H9 (cell line): ENCODE data around the gene SLC7A1. TPM values are rescaled to one million over a fixed set of nuclear protein-coding genes. Genes with fewer than 3 reads are reported as not detected.
A peak's percentile ranks its signal among the peaks of the same experiment; 100 is the strongest.

Source experiments
- DNase-seq: peaks from one replicate; pipeline ENCODE4 v3.0.0-alpha.2; 2017
- H2AFZ ChIP-seq: one replicate; pipeline ENCODE4 v1.6.1; 2013; ENCODE audit warnings: mild to moderate bottlenecking, low read length, control low read depth, moderate library complexity
- H2AK5ac ChIP-seq: 2 replicates; pipeline ENCODE4 v1.6.1; 2013; ENCODE audit warnings: low read length, control low read depth, mixed read lengths; ENCODE audit not compliant: insufficient read length
- H2BK120ac ChIP-seq: one replicate; pipeline ENCODE4 v1.6.1; 2013; ENCODE audit warnings: low read depth, mild to moderate bottlenecking, low read length, control low read depth, inconsistent platforms; ENCODE audit not compliant: poor library complexity, severe bottlenecking
- H2BK12ac ChIP-seq: 2 replicates; pipeline ENCODE4 v1.6.1; 2013; ENCODE audit warnings: low read length, control low read depth, mixed read lengths, low read depth; ENCODE audit not compliant: insufficient read length
- H2BK15ac ChIP-seq: 2 replicates; pipeline ENCODE4 v1.6.1; 2013; ENCODE audit warnings: low read depth, low read length, control low read depth
- H2BK20ac ChIP-seq: one replicate; pipeline ENCODE4 v1.6.1; 2013; ENCODE audit warnings: low read depth, mild to moderate bottlenecking, low read length, control low read depth, inconsistent platforms; ENCODE audit not compliant: poor library complexity, severe bottlenecking
- H2BK5ac ChIP-seq: 2 replicates; pipeline ENCODE4 v1.6.1; 2013; ENCODE audit warnings: low read length, control low read depth, mixed read lengths; ENCODE audit not compliant: insufficient read length
- H3K14ac ChIP-seq: 2 replicates; pipeline ENCODE4 v1.6.1; 2013; ENCODE audit warnings: low read length, control low read depth; ENCODE audit not compliant: insufficient read depth
- H3K18ac ChIP-seq: 2 replicates; pipeline ENCODE4 v1.6.1; 2013; ENCODE audit warnings: low read depth, mild to moderate bottlenecking, mixed read lengths, low read length, control low read depth; ENCODE audit not compliant: insufficient read length
- H3K23ac ChIP-seq: 2 replicates; pipeline ENCODE4 v1.6.1; 2013; ENCODE audit warnings: low read length, control low read depth, mixed read lengths, low read depth; ENCODE audit not compliant: insufficient read length
- H3K23me2 ChIP-seq: 2 replicates; pipeline ENCODE4 v1.6.1; 2013; ENCODE audit warnings: low read depth, mild to moderate bottlenecking, mixed read lengths, low read length, control low read depth; ENCODE audit not compliant: insufficient read length, poor library complexity, severe bottlenecking
- H3K27ac ChIP-seq: 2 replicates; pipeline ENCODE4 v1.5.1; 2013; ENCODE audit warnings: low read length, control low read depth, mixed read lengths, low read depth; ENCODE audit not compliant: insufficient read length
- H3K27me3 ChIP-seq: 2 replicates; pipeline ENCODE4 v1.6.1; 2013; ENCODE audit warnings: low read length, control low read depth, inconsistent platforms; ENCODE audit not compliant: insufficient read depth
- H3K4ac ChIP-seq: 2 replicates; pipeline ENCODE4 v1.6.1; 2013; ENCODE audit warnings: low read depth, mild to moderate bottlenecking, control low read depth, inconsistent platforms, low read length, moderate library complexity
- H3K4me1 ChIP-seq: 2 replicates; pipeline ENCODE4 v1.6.1; 2013; ENCODE audit warnings: low read length, control low read depth, inconsistent platforms; ENCODE audit not compliant: insufficient read depth
- H3K4me2 ChIP-seq: 2 replicates; pipeline ENCODE4 v1.6.1; 2013; ENCODE audit warnings: low read length, control low read depth, mixed read lengths; ENCODE audit not compliant: insufficient read length, insufficient read depth
- H3K56ac ChIP-seq: 2 replicates; pipeline ENCODE4 v1.6.1; 2013; ENCODE audit warnings: low read depth, mild to moderate bottlenecking, mixed read lengths, low read length, control low read depth; ENCODE audit not compliant: insufficient read length
- H3K79me1 ChIP-seq: 2 replicates; pipeline ENCODE4 v1.6.1; 2013; ENCODE audit warnings: low read depth, mild to moderate bottlenecking, moderate library complexity, low read length, control low read depth, inconsistent platforms; ENCODE audit not compliant: insufficient read depth, poor library complexity, severe bottlenecking
- H3K79me2 ChIP-seq: 2 replicates; pipeline ENCODE4 v1.6.1; 2013; ENCODE audit warnings: low read length, control low read depth, inconsistent platforms; ENCODE audit not compliant: insufficient read depth
- H3K9ac ChIP-seq: 2 replicates; pipeline ENCODE4 v1.6.1; 2013; ENCODE audit warnings: low read length, control low read depth, mixed read lengths; ENCODE audit not compliant: insufficient read length; ENCODE audit errors: extremely low read depth
- H3K9me3 ChIP-seq: one replicate; pipeline ENCODE4 v1.6.1; 2013; ENCODE audit warnings: low read depth, low read length, inconsistent platforms; ENCODE audit not compliant: control insufficient read depth
- H3T11ph ChIP-seq: one replicate; pipeline ENCODE4 v1.6.1; 2013; ENCODE audit warnings: mild to moderate bottlenecking, low read length, control low read depth, inconsistent platforms
- H4K20me1 ChIP-seq: one replicate; pipeline ENCODE4 v1.6.1; 2013; ENCODE audit not compliant: control insufficient read depth, insufficient read length, insufficient read depth
- H4K5ac ChIP-seq: 2 replicates; pipeline ENCODE4 v1.6.1; 2013; ENCODE audit warnings: low read depth, mild to moderate bottlenecking, mixed read lengths, low read length, control low read depth; ENCODE audit not compliant: insufficient read length
- H4K8ac ChIP-seq: replicated peaks from 2 replicates; pipeline ENCODE4 v1.6.1; 2013; ENCODE audit warnings: low read length, control low read depth, mixed read lengths, low read depth; ENCODE audit not compliant: insufficient read length
- H4K91ac ChIP-seq: 2 replicates; pipeline ENCODE4 v1.6.1; 2013; ENCODE audit warnings: low read depth, mild to moderate bottlenecking, moderate library complexity, mixed read lengths, low read length, control low read depth; ENCODE audit not compliant: insufficient read length
- H3K27ac Mint-ChIP-seq, 3 experiments: 2 replicates in 2 of 3; 3 replicates in 1 of 3; pipeline ENCODE4 v1.8.0; 2020 to 2021; ENCODE audit warnings: mixed read lengths in 3 of 3, mild to moderate bottlenecking in 1 of 3, moderate library complexity in 1 of 3
- H3K27me3 Mint-ChIP-seq: 2 replicates; pipeline ENCODE4 v1.8.0; 2021; ENCODE audit warnings: low read depth, mild to moderate bottlenecking, moderate library complexity, mixed read lengths
- H3K36me3 Mint-ChIP-seq, 3 experiments: 2 replicates in 2 of 3; 3 replicates in 1 of 3; pipeline ENCODE4 v1.8.0; 2020 to 2021; ENCODE audit warnings: low read depth in 3 of 3, mixed read lengths in 3 of 3; ENCODE audit not compliant: insufficient read depth in 1 of 3
- H3K4me1 Mint-ChIP-seq, 2 experiments: 2 replicates each; pipeline ENCODE4 v1.8.0; 2020; ENCODE audit warnings: mixed read lengths in 2 of 2
- H3K4me3 Mint-ChIP-seq, 2 experiments: 2 replicates in 1 of 2; 3 replicates in 1 of 2; pipeline ENCODE4 v1.8.0; 2020 to 2021; ENCODE audit warnings: mild to moderate bottlenecking in 2 of 2, mixed read lengths in 2 of 2, moderate library complexity in 1 of 2
- H3K9me3 Mint-ChIP-seq, 2 experiments: 2 replicates in 1 of 2; 3 replicates in 1 of 2; pipeline ENCODE4 v1.8.0; 2020; ENCODE audit warnings: mild to moderate bottlenecking in 2 of 2, mixed read lengths in 2 of 2, moderate library complexity in 1 of 2
- WGBS: extraction: QIAGEN DNeasy Blood & Tissue Kit; methylation state at CpG from one replicate; pipeline ENCODE4 v1.1.7; 2013; ENCODE audit warnings: missing lambda C conversion rate, low lambda C conversion rate, mixed read lengths; ENCODE audit not compliant: insufficient read length; ENCODE audit errors: extremely low coverage; 5-methylcytosine and 5-hydroxymethylcytosine counted together
- total RNA-seq: library from RNA; stranded (reverse); gene quantifications from 2 replicates; pipeline ENCODE4 v1.2.1, GENCODE V29; 2021
- TF ChIP-seq, protein P1 (sequence below): fragments of 200-600 bp; sonication (generic); conservative IDR thresholded peaks from 3 replicates; pipeline ENCODE4 v1.8.0; 2021; ENCODE audit warnings: antibody characterized with exemption, mild to moderate bottlenecking

SLC7A1 gene
- total RNA-seq, 1 experiment from 2014 or later = 109 TPM

DNA sequence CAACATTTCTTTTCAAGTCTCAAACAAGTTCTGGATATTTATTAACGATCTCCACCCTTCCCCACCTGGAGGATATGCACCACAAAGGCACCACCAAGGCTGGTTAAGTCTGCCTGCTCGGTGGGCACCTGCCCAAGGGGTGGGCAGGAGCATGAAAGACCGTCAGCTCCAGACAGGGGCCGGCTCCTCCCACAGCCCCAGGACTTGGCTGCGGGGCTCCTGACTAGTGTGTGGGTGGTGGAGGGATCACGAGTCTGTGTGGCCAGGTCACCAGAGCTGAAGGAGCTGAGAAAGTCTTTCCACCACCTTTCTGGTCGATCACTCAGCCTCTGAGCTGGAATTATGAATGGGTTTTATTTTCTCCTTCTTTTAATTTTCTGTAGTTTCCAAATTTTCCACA lies 7.8 kb downstream of the SLC7A1 start:
- no peaks in the 10 kb centered on the region for H3K9me3 ChIP-seq
- H3K27me3 ChIP-seq = no peaks in the 10 kb centered on the region
- no peak overlapping the region for H3K4ac ChIP-seq
- H2BK12ac ChIP-seq = no peak overlapping the region
- Mint-ChIP-seq H3K4me3 (no peak overlapping the region), H3K27ac (peak overlapping the region in 1 of 3 experiments; percentile 35; a peak in 2 of 7 replicates), H3K9me3 (no peaks in the 10 kb centered on the region), H3K27me3 (no peaks in the 10 kb centered on the region), H3K36me3 (peaks cover 9 to 19% (median 9%) of the 10 kb centered on the region in 3 experiments; a peak in 5 of 7 replicates), H3K4me1 (peaks cover 72 to 80% of the 10 kb centered on the region in 2 experiments)
- no peak overlapping the region for H4K8ac ChIP-seq
- H3K27ac ChIP-seq = no peak overlapping the region
- peaks cover 86% of the 10 kb centered on the region for H3K79me2 ChIP-seq
- H3K9ac ChIP-seq = no peak overlapping the region
- no peaks in the 10 kb centered on the region for H4K20me1 ChIP-seq
- no peak overlapping the region for H3K56ac ChIP-seq
- H3K4me1 ChIP-seq = peaks cover 16% of the 10 kb centered on the region; the same call in 1 of the 2 replicates
- no peak overlapping the region for H3K4me2 ChIP-seq
- H2AK5ac ChIP-seq = no peak overlapping the region
- DNase-seq = no peak
- no peak overlapping the region for H3K14ac ChIP-seq
- no peak overlapping the region for H2BK15ac ChIP-seq
- no peak overlapping the region for H2BK5ac ChIP-seq
- H3K79me1 ChIP-seq = peaks cover 3% of the 10 kb centered on the region
- H2BK120ac ChIP-seq = no peak overlapping the region
- no peaks in the 10 kb centered on the region for H3K23me2 ChIP-seq
- no peak overlapping the region for H4K91ac ChIP-seq
- no peak overlapping the region for H3T11ph ChIP-seq
- WGBS = no CpG with 5 or more reads among the region's 7 CpGs
- no peak overlapping the region for H4K5ac ChIP-seq
- TF ChIP-seq, protein P1, sequence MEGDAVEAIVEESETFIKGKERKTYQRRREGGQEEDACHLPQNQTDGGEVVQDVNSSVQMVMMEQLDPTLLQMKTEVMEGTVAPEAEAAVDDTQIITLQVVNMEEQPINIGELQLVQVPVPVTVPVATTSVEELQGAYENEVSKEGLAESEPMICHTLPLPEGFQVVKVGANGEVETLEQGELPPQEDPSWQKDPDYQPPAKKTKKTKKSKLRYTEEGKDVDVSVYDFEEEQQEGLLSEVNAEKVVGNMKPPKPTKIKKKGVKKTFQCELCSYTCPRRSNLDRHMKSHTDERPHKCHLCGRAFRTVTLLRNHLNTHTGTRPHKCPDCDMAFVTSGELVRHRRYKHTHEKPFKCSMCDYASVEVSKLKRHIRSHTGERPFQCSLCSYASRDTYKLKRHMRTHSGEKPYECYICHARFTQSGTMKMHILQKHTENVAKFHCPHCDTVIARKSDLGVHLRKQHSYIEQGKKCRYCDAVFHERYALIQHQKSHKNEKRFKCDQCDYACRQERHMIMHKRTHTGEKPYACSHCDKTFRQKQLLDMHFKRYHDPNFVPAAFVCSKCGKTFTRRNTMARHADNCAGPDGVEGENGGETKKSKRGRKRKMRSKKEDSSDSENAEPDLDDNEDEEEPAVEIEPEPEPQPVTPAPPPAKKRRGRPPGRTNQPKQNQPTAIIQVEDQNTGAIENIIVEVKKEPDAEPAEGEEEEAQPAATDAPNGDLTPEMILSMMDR = no peak
- no peak overlapping the region for H2AFZ ChIP-seq
- H2BK20ac ChIP-seq = no peak overlapping the region
- no peak overlapping the region for H3K23ac ChIP-seq
- H3K18ac ChIP-seq = no peak overlapping the region
